Measurements from ENCODE around the gene FXYD4.

- TF ChIP-seq POLR2AphosphoS5 (IDR thresholded peaks at IDR 0.05; ENCODE audit: borderline replicate concordance, low read depth, low read length), result no peak
- no peak for TF ChIP-seq EZH2 (IDR thresholded peaks at IDR 0.05)
- no peak for TF ChIP-seq FOXP2 (optimal IDR thresholded peaks at IDR 0.05; ENCODE audit: control extremely low read depth, extremely low read length, insufficient read depth)
Measured at GRCh38 chr10:43419997-43420368, 48.5 kb downstream of the FXYD4 start.
